ENCODE data around the gene SH2D3C. TPM values are rescaled to one million over a fixed set of nuclear protein-coding genes. Genes with fewer than 3 reads are reported as not detected.

The SH2D3C gene
- total RNA-seq, 2 donors from 2014 or later: 5.3 to 13.1 TPM

GRCh38 chr9:127744398-127745110 is 33.9 kb downstream of the SH2D3C start:
- no peaks in the 10 kb centered on the region for H3K36me3 ChIP-seq
- no peaks in the 10 kb centered on the region for H3K27me3 ChIP-seq (replicated peaks; ENCODE audit: insufficient read depth)

GRCh38 chr9:127742435-127743088 is 35.9 kb downstream of the SH2D3C start:
- no peaks in the 10 kb centered on the region for H3K4me1 ChIP-seq (ENCODE audit: control insufficient read depth in 1 of 2, low read depth in 2 of 2)
- no peaks in the 10 kb centered on the region for H3K27me3 ChIP-seq (replicated peaks; ENCODE audit: insufficient read depth)
- no peaks in the 10 kb centered on the region for H3K9me3 ChIP-seq
- ATAC-seq (ENCODE audit: insufficient number of reproducible peaks, low FRiP score, low read depth) (no peak), DNase-seq (ENCODE audit: low spot score) (no peak)
- no peak overlapping the region for H3K27ac ChIP-seq
- TF ChIP-seq CTCF (IDR thresholded peaks at IDR 0.05): no peak
- no peak overlapping the region for H3K4me3 ChIP-seq
- H3K36me3 ChIP-seq: no peaks in the 10 kb centered on the region

More at GRCh38 chr9:127744398-127745110, 33.9 kb downstream of the SH2D3C start:
- no peaks in the 10 kb centered on the region for H3K9me3 ChIP-seq
- no peaks in the 10 kb centered on the region for H3K4me1 ChIP-seq (ENCODE audit: control insufficient read depth in 1 of 2, low read depth in 2 of 2)
- TF ChIP-seq CTCF (IDR thresholded peaks at IDR 0.05): no peak
- ATAC-seq (ENCODE audit: insufficient number of reproducible peaks, low FRiP score, low read depth) (no peak), DNase-seq (ENCODE audit: low spot score) (no peak)
- no peak overlapping the region for H3K27ac ChIP-seq
- no peak overlapping the region for H3K4me3 ChIP-seq

- ATAC-seq (ENCODE audit: insufficient number of reproducible peaks, low FRiP score, low read depth) (no peak), DNase-seq (ENCODE audit: low spot score) (no peak)
- H3K9me3 ChIP-seq: no peaks in the 10 kb centered on the region
- H3K27me3 ChIP-seq (replicated peaks; ENCODE audit: insufficient read depth): no peaks in the 10 kb centered on the region
- no peaks in the 10 kb centered on the region for H3K4me1 ChIP-seq (ENCODE audit: control insufficient read depth in 1 of 2, low read depth in 2 of 2)
- no peaks in the 10 kb centered on the region for H3K36me3 ChIP-seq
- H3K27ac ChIP-seq: no peak overlapping the region
- H3K4me3 ChIP-seq: no peak overlapping the region
- no peak for TF ChIP-seq CTCF (IDR thresholded peaks at IDR 0.05)
These were observed 36.5 kb downstream of the SH2D3C start for GRCh38 chr9:127741831-127742434.

- TF ChIP-seq CTCF (IDR thresholded peaks at IDR 0.05): no peak
- DNase-seq (ENCODE audit: low spot score) (no peak), ATAC-seq (ENCODE audit: insufficient number of reproducible peaks, low FRiP score, low read depth) (no peak)
- Histone ChIP-seq H3K4me1 (ENCODE audit: control insufficient read depth in 1 of 2, low read depth in 2 of 2) (peaks cover 0 to 4% of the 10 kb centered on the region in 2 donors), H3K36me3 (no peaks in the 10 kb centered on the region), H3K27ac (no peak overlapping the region), H3K9me3 (no peaks in the 10 kb centered on the region), H3K27me3 (replicated peaks; ENCODE audit: insufficient read depth) (no peaks in the 10 kb centered on the region), H3K4me3 (no peak overlapping the region)
These were observed 38.7 kb downstream of the SH2D3C start for GRCh38 chr9:127739614-127740330.

- peaks cover 4 to 11% of the 10 kb centered on the region in 2 donors for H3K4me1 ChIP-seq (ENCODE audit: control insufficient read depth in 1 of 2, low read depth in 2 of 2)
- no peak for ATAC-seq (ENCODE audit: insufficient number of reproducible peaks, low FRiP score, low read depth)
- TF ChIP-seq CTCF (IDR thresholded peaks at IDR 0.05): no peak
- no peaks in the 10 kb centered on the region for H3K9me3 ChIP-seq
- H3K4me3 ChIP-seq: no peak overlapping the region
- H3K27me3 ChIP-seq (replicated peaks; ENCODE audit: insufficient read depth): no peaks in the 10 kb centered on the region
- no peaks in the 10 kb centered on the region for H3K36me3 ChIP-seq
- no peak for DNase-seq (ENCODE audit: low spot score)
- H3K27ac ChIP-seq: no peak overlapping the region
These were observed 39.8 kb downstream of the SH2D3C start for GRCh38 chr9:127738666-127739065.

Measured in thoracic aorta (tissue), 2 donors.